ENCODE results near the gene PLCD4. TPM values are rescaled to one million over a fixed set of nuclear protein-coding genes. Genes with fewer than 3 reads are reported as not detected.

Gene PLCD4
- total and polyA plus RNA-seq, 2 of the 8 experiments (the other 6 are each of a cell fraction or from before 2014, with no cell fraction given): 0.21 to 0.50 TPM

DNA sequence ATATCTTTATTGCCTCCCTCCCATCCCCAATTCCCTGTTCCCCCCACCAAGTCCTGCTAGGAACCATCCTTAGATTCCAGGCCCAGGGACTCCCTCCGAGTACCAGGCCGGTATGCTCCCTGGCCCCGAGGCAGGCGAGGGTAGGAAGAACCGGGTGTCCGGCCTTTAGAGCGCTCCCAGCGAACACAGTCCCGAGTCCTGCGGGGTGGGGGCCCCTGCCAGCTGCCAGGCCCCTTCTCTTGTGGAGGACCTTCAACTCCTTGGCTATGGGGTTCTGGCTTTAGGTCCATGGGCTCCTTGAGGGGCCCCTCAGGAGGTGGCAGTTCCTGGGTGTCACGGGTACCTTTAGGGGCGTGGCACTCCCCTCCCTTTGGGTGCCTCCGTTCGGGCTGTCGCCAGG is 56.2 kb downstream of the PLCD4 start:
- Histone ChIP-seq H2BK120ac (replicated peaks; ENCODE audit: low read depth, low read length) (no peak overlapping the region), H3K4ac (replicated peaks; ENCODE audit: insufficient read length, low read depth, low read length) (no peak overlapping the region), H3K4me3 (ENCODE audit: extremely low read depth in 1 of 4, insufficient read depth in 2 of 4, low read depth in 3 of 4, low read length in 4 of 4) (no peak overlapping the region), H3K14ac (ENCODE audit: insufficient read length) (no peak overlapping the region), H3K36me3 (ENCODE audit: control insufficient read depth in 2 of 4, insufficient read depth in 4 of 4, low read length in 3 of 4) (peaks cover 30 to 57% (median 46%) of the 10 kb centered on the region in 4 experiments), H4K20me1 (replicated peaks in 1 of 2; ENCODE audit: control insufficient read depth in 1 of 2, insufficient read depth in 2 of 2, low read length in 2 of 2) (no peaks in the 10 kb centered on the region), H2BK12ac (ENCODE audit: low read depth, low read length) (no peak overlapping the region), H2AK5ac (ENCODE audit: low read depth, low read length) (no peak overlapping the region), H4K8ac (ENCODE audit: extremely low read depth, insufficient read depth, low read length) (no peak overlapping the region), H4K5ac (ENCODE audit: insufficient read length, low read depth, low read length) (no peak overlapping the region), H3K79me2 (ENCODE audit: control insufficient read depth in 1 of 2, insufficient read depth in 2 of 2, low read length in 2 of 2) (peaks cover 0 to under 1% of the 10 kb centered on the region in 2 experiments; a peak in 1 of 4 replicates), H3K18ac (ENCODE audit: extremely low read depth, low read length) (no peak overlapping the region), H3K4me1 (replicated peaks in 1 of 4; ENCODE audit: control insufficient read depth in 3 of 4, insufficient read depth in 4 of 4, low read length in 3 of 4) (peaks cover 0 to 5% (median under 1%) of the 10 kb centered on the region in 4 experiments; a peak in 2 of 7 replicates), H3K23me2 (ENCODE audit: low read depth, low read length) (peaks cover 7% of the 10 kb centered on the region; the same call in 1 of the 2 replicates), H3K9ac (replicated peaks in 1 of 4; ENCODE audit: extremely low read depth in 1 of 4, low read depth in 3 of 4, low read length in 3 of 4) (no peak overlapping the region), H2BK20ac (ENCODE audit: low read length) (no peak overlapping the region), H3K56ac (replicated peaks; ENCODE audit: insufficient read length, low read depth, low read length) (no peak overlapping the region), H2BK5ac (ENCODE audit: low read depth, low read length) (no peak overlapping the region), H3K9me3 (ENCODE audit: insufficient read depth in 2 of 2, low read depth in 1 of 2, low read length in 1 of 2) (no peaks in the 10 kb centered on the region), H2BK15ac (ENCODE audit: low read length) (no peak overlapping the region), H3K27me3 (replicated peaks in 1 of 4; ENCODE audit: control insufficient read depth in 3 of 4, extremely low read depth in 1 of 4, insufficient read depth in 3 of 4, low read length in 3 of 4) (no peaks in the 10 kb centered on the region), H3K4me2 (ENCODE audit: insufficient read depth in 1 of 2, low read depth in 2 of 2, low read length in 2 of 2) (no peak overlapping the region), H3K79me1 (ENCODE audit: low read depth, low read length) (peaks cover 2% of the 10 kb centered on the region; the same call in 1 of the 2 replicates), H3K23ac (ENCODE audit: insufficient read length) (no peak overlapping the region), H4K91ac (replicated peaks; ENCODE audit: insufficient read length, low read length) (no peak overlapping the region), H2AFZ (ENCODE audit: low read length) (no peak overlapping the region), H3K27ac (ENCODE audit: low read depth, low read length) (no peak overlapping the region)
- no peak for FAIRE-seq
- 89% methylated on average over 13 of the region's 15 CpGs; no CpG with 5 or more reads in 1 of the 2 experiments for WGBS, 2 experiments (ENCODE audit: extremely low coverage in 1 of 2, insufficient coverage in 1 of 2, insufficient read length in 1 of 2, insufficient replicate concordance in 2 of 2, low coverage in 1 of 2, low lambda C conversion rate in 2 of 2, missing lambda C conversion rate in 1 of 2)
- ChIA-PET CTCF (ENCODE audit: partially characterized antibody) (interaction anchor here (1.2 to 2.0 kb wide), 5 partner anchors 15 to 392 kb away, joined by 3 to 6 read pairs (median 4); no protein-coding TSS in a partner anchor), POLR2A (ENCODE audit: partially characterized antibody) (no interaction called here)
- DNase-seq (ENCODE audit: low read depth in 1 of 2, low spot score in 2 of 2): no peak
- TF ChIP-seq TAF1 (IDR thresholded peaks at IDR 0.05; ENCODE audit: low read depth, low read length) (no peak), JUND (IDR thresholded peaks at IDR 0.05; ENCODE audit: low read length) (no peak), MAFK (IDR thresholded peaks at IDR 0.05; ENCODE audit: low read depth, low read length) (no peak), ZNF274 (IDR thresholded peaks at IDR 0.05; ENCODE audit: borderline replicate concordance, extremely low read depth, low read length) (no peak), TBP (IDR thresholded peaks at IDR 0.05; ENCODE audit: low read depth, low read length) (no peak), CHD2 (IDR thresholded peaks at IDR 0.05; ENCODE audit: low read length) (no peak)
- TF ChIP-seq, protein P1, sequence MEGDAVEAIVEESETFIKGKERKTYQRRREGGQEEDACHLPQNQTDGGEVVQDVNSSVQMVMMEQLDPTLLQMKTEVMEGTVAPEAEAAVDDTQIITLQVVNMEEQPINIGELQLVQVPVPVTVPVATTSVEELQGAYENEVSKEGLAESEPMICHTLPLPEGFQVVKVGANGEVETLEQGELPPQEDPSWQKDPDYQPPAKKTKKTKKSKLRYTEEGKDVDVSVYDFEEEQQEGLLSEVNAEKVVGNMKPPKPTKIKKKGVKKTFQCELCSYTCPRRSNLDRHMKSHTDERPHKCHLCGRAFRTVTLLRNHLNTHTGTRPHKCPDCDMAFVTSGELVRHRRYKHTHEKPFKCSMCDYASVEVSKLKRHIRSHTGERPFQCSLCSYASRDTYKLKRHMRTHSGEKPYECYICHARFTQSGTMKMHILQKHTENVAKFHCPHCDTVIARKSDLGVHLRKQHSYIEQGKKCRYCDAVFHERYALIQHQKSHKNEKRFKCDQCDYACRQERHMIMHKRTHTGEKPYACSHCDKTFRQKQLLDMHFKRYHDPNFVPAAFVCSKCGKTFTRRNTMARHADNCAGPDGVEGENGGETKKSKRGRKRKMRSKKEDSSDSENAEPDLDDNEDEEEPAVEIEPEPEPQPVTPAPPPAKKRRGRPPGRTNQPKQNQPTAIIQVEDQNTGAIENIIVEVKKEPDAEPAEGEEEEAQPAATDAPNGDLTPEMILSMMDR (IDR thresholded peaks at IDR 0.05; ENCODE audit: control extremely low read depth in 1 of 3, insufficient read depth in 1 of 3, low read depth in 1 of 3, low read length in 3 of 3): no peak
- TF ChIP-seq, protein P2, sequence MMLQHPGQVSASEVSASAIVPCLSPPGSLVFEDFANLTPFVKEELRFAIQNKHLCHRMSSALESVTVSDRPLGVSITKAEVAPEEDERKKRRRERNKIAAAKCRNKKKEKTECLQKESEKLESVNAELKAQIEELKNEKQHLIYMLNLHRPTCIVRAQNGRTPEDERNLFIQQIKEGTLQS (IDR thresholded peaks at IDR 0.05; ENCODE audit: insufficient read depth, low read depth, low read length): no peak
